ENCODE results near the gene MLXIP. TPM values are rescaled to one million over a fixed set of nuclear protein-coding genes. Genes with fewer than 3 reads are reported as not detected.
A peak's percentile ranks its signal among the peaks of the same experiment; 100 is the strongest.

The MLXIP gene
- total and polyA plus RNA-seq, 2 of the 4 experiments (the other 2 are of a cell fraction): 2.7 to 10.8 TPM

DNA sequence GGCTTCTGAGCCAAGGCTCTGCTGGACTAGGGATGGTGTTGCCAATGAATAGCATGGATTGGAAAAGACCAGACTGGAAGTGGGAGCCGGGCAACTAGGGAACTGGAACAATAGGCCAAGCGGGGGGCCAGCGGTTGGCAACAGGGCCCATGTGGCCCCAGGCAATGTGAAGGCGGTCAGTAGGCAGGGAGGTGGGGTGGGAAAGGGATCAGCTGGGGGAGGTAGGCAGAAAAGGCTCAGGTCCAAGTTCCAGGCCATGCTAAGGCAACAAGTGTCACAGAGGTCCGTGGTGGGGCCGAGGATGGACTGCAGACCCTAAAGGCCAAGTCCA is 14.9 kb upstream of the MLXIP start:
- Histone ChIP-seq H2AK5ac (ENCODE audit: low read depth, low read length) (peak overlapping the region; percentile 98), H2AK9ac (replicated peaks; ENCODE audit: low read depth, low read length, poor library complexity) (peak overlapping the region; percentile 77), H2BK15ac (ENCODE audit: low read depth, low read length) (peak overlapping the region; percentile 97; the same call in 1 of the 3 replicates), H3K4me2 (ENCODE audit: low read depth, low read length) (peak overlapping the region; percentile 37; the same call in 1 of the 2 replicates), H4K5ac (ENCODE audit: low read depth, low read length) (peak overlapping the region; percentile 84), H3K23ac (ENCODE audit: low read depth, low read length) (peak overlapping the region; percentile 90), H2BK120ac (ENCODE audit: low read depth, low read length) (peak overlapping the region; percentile 81), H3K9ac (ENCODE audit: low read depth, low read length) (peak overlapping the region; percentile 59; the same call in 1 of the 2 replicates), H3K4ac (ENCODE audit: low read depth, low read length) (peak overlapping the region; percentile 90), H4K91ac (ENCODE audit: insufficient read depth, low read depth, low read length) (peak overlapping the region; percentile 73; the same call in 1 of the 2 replicates), H3K56ac (ENCODE audit: extremely low read depth, insufficient read depth, low read length) (no peak overlapping the region; the same call in 1 of the 2 replicates), H3K9me3 (ENCODE audit: control insufficient read depth, insufficient read depth, low read length) (no peaks in the 10 kb centered on the region), H3K27ac (ENCODE audit: insufficient read depth, low read length) (peak overlapping the region; percentile 89), H3K14ac (replicated peaks; ENCODE audit: low read depth, low read length) (peak overlapping the region; percentile 94), H4K8ac (ENCODE audit: low read depth in 2 of 2, low read length in 2 of 2) (peak overlapping the region; percentile 78 to 92), H3K4me3 (ENCODE audit: insufficient read depth, low read depth, low read length) (no peak overlapping the region), H3K9me1 (ENCODE audit: insufficient read depth, low read length) (peaks cover 18% of the 10 kb centered on the region), H3K79me1 (ENCODE audit: low read depth in 1 of 2, low read length in 2 of 2) (peaks cover 0 to 22% of the 10 kb centered on the region in 2 experiments; a peak in 2 of 4 replicates), H4K20me1 (ENCODE audit: insufficient read depth, low read length) (no peaks in the 10 kb centered on the region; the same call in 1 of the 2 replicates), H3K18ac (ENCODE audit: low read depth, low read length) (peak overlapping the region; percentile 74), H2BK5ac (ENCODE audit: low read depth, low read length, poor library complexity, severe bottlenecking) (peak overlapping the region; percentile 76), H3K27me3 (ENCODE audit: control insufficient read depth, insufficient read depth, low read length) (no peaks in the 10 kb centered on the region), H2AFZ (replicated peaks; ENCODE audit: low read length, poor library complexity) (peak overlapping the region; percentile 90), H2BK20ac (ENCODE audit: low read depth, low read length) (peak overlapping the region; percentile 78), H3K36me3 (ENCODE audit: control insufficient read depth, insufficient read depth, low read length) (peaks cover 7% of the 10 kb centered on the region; the same call in 1 of the 2 replicates), H3K4me1 (ENCODE audit: control insufficient read depth, insufficient read depth, low read length) (peaks cover 38% of the 10 kb centered on the region)
- POLR2A ChIA-PET (ENCODE audit: unreplicated experiment): interaction anchor here (0.6 kb wide), 1 partner anchor 15 kb away, joined by 4 read pairs; the partner anchor contains the start of gene MLXIP
- CTCF ChIA-PET: interaction anchor here (0.9 to 1.2 kb wide), 2 partner anchors 9 to 60 kb away, joined by 3 to 4 read pairs; no protein-coding TSS in a partner anchor
- DNase-seq (no peak), ATAC-seq (ENCODE audit: low read depth) (no peak)
- dilution Hi-C loops (cut with HindIII; ENCODE audit: low sequenced_read_pairs, unreplicated experiment): no loop called here
- in situ Hi-C loops (cut with MboI; ENCODE audit: low sequenced_read_pairs): no loop called here
- WGBS, 2 experiments (ENCODE audit: extremely low coverage in 2 of 2, insufficient read length in 1 of 2): 60% methylated on average over 4 of the region's 6 CpGs; no CpG with 5 or more reads in 1 of the 2 experiments
- BruUV-seq (replicated peaks): no TSS peak
- intact Hi-C loops (cut with micrococcal nuclease): loop anchor here (2.0 kb wide), 2 partner anchors 35 to 59 kb away; no protein-coding TSS in a partner anchor
- TF ChIP-seq, protein P1, sequence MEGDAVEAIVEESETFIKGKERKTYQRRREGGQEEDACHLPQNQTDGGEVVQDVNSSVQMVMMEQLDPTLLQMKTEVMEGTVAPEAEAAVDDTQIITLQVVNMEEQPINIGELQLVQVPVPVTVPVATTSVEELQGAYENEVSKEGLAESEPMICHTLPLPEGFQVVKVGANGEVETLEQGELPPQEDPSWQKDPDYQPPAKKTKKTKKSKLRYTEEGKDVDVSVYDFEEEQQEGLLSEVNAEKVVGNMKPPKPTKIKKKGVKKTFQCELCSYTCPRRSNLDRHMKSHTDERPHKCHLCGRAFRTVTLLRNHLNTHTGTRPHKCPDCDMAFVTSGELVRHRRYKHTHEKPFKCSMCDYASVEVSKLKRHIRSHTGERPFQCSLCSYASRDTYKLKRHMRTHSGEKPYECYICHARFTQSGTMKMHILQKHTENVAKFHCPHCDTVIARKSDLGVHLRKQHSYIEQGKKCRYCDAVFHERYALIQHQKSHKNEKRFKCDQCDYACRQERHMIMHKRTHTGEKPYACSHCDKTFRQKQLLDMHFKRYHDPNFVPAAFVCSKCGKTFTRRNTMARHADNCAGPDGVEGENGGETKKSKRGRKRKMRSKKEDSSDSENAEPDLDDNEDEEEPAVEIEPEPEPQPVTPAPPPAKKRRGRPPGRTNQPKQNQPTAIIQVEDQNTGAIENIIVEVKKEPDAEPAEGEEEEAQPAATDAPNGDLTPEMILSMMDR (conservative IDR thresholded peaks at IDR 0.05; ENCODE audit: low read depth, low read length): no peak
- TF ChIP-seq RAD21 (IDR thresholded peaks at IDR 0.05; ENCODE audit: low read length) (no peak), POLR2A (IDR thresholded peaks at IDR 0.05; ENCODE audit: low read depth, low read length) (no peak)
- TF ChIP-seq, protein P2, sequence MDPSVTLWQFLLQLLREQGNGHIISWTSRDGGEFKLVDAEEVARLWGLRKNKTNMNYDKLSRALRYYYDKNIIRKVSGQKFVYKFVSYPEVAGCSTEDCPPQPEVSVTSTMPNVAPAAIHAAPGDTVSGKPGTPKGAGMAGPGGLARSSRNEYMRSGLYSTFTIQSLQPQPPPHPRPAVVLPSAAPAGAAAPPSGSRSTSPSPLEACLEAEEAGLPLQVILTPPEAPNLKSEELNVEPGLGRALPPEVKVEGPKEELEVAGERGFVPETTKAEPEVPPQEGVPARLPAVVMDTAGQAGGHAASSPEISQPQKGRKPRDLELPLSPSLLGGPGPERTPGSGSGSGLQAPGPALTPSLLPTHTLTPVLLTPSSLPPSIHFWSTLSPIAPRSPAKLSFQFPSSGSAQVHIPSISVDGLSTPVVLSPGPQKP (IDR thresholded peaks at IDR 0.05; ENCODE audit: borderline replicate concordance, low read depth, low read length): no peak

Measured in IMR-90 (cell line).